Pancreas (tissue), 10 donors: ENCODE data around the gene PRR16. TPM values are rescaled to one million over a fixed set of nuclear protein-coding genes. Genes with fewer than 3 reads are reported as not detected.

Experiments
- ATAC-seq, 4 donors: fragments of 200-7000 bp; cut with Tn5 transposase; one replicate each; pipeline versions ENCODE4 v1.8.0 to v1.9.1; 2020; ENCODE audit warnings: mild to moderate bottlenecking in 4 of 4, moderate library complexity in 4 of 4
- DNase-seq, 6 donors: peaks; one replicate each; pipeline ENCODE4 v3.0.0-alpha.2; 2020
- FAIRE-seq: peaks from 2 replicates; lab custom pipeline; 2012; peaks lifted over from hg19 to GRCh38; lab: Jason Lieb, UNC
- H3K27ac ChIP-seq, 4 donors: fragments of 200-600 bp; sonication (generic); 1 replicate in 3 of 4; 2 replicates in 1 of 4; pipeline versions ENCODE4 v1.5.0 to v1.8.0; 2020
- H3K27me3 ChIP-seq, 4 donors: fragments of 200-600 bp; one replicate each; pipeline ENCODE4 v1.8.0; 2021
- H3K36me3 ChIP-seq, 3 donors: fragments of 200-600 bp; sonication (generic) in 1 of 3; one replicate each; pipeline versions ENCODE4 v1.5.0 to v1.8.0; 2020 to 2021
- H3K4me1 ChIP-seq, 3 donors: fragments of 200-600 bp; one replicate each; pipeline ENCODE4 v1.8.0; 2021
- H3K4me3 ChIP-seq, 4 donors: fragments of 200-600 bp; sonication (generic) in 2 of 4; one replicate each; pipeline versions ENCODE4 v1.5.0 to v1.8.0; 2020 to 2021
- H3K9me3 ChIP-seq, 4 donors: fragments of 200-600 bp; one replicate each; pipeline ENCODE4 v1.8.0; 2021
- CTCF ChIP-seq, 4 donors: fragments of 200-600 bp; sonication (generic) in 3 of 4; IDR thresholded peaks; one replicate each; pipeline versions ENCODE4 v1.5.0 to v1.8.0; 2021; ENCODE audit warnings: antibody characterized with exemption in 4 of 4
- WGBS, 2 donors: extraction: QIAGEN DNeasy Blood & Tissue Kit; methylation state at CpG; one replicate each; pipeline ENCODE4 v1.1.7; 2013; 5-methylcytosine and 5-hydroxymethylcytosine counted together
- intact Hi-C, 3 donors: fragments of 100-400 bp; cut with DNase I; formaldehyde crosslinking; loops; one replicate each; pipeline versions ENCODE4 v1.11.1 to v1.14.2; 2022
- polyA plus RNA-seq, 2 donors: library from polyadenylated mRNA; stranded (reverse); fragments of 200-250 nt; gene quantifications; one replicate each; pipeline ENCODE4 v1.2.3, GENCODE V29; 2013
- total RNA-seq, 6 donors: library from RNA; stranded (reverse); fragmentation: NEBNext Ultra II Directional in 4 of 6; extraction: Animal tissue kit (Norgen Biotek cat#: 25700) in 4 of 6; gene quantifications; one replicate each; pipeline versions ENCODE4 v1.2.1 to v1.2.4, GENCODE V29; 2021 to 2023
- donor health status: healthy with polysubstance abuse.
- donor health status: DM: no; HTN: no; CAD: no; lungs with moderate emphysema.
- donor health status: DM: no; HTN: no; CAD: no.
- donor health status: control.
- donor health status: control.
- donor health status: Bipolar disorder and iron deficiency.
- donor health status: DM: yes; HTN: yes; CAD: no.
- donor health status: DM: no; HTN: no; CAD: no.
- donor health status: DM: no; HTN: no; CAD: no.
- donor health status: DM: yes; HTN: yes; CAD: no.

Gene PRR16
- total and polyA plus RNA-seq, 8 donors: 0.19 to 2.5 (median 0.56) TPM

DNA sequence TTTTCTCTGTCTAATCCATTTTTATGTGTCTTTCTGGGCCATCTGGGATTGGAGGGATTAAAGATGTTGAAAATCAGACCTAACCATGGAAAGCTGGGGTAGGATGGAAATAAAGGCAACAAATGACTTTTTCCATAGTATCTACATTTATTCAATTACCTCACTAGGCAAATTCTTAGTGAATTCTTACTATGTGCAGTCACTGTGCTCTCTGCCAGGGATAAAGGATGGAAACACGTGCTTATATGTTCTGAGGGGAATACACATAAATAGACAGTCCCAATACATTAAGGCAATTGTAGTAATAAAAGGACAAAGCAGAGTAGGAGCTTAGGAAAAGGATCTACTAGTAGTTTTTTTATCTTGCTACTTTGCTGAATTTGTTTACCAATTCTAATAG lies 214.2 kb downstream of the PRR16 start:
- intact Hi-C loops: loop anchor here in 1 of 3 donors (10.0 kb wide), 1 partner anchor 1267 kb away; no protein-coding TSS in a partner anchor
- FAIRE-seq (no peak), DNase-seq (no peak), ATAC-seq (no peak)
- no peaks in the 10 kb centered on the region for H3K27me3 ChIP-seq
- no peaks in the 10 kb centered on the region for H3K36me3 ChIP-seq
- WGBS, 2 donors: 33 to 35% methylated on average over 1 of the region's 1 CpG
- no peak overlapping the region for H3K4me3 ChIP-seq
- H3K27ac ChIP-seq: no peak overlapping the region
- no peaks in the 10 kb centered on the region for H3K4me1 ChIP-seq
- no peak for TF ChIP-seq CTCF (IDR thresholded peaks at IDR 0.05)
- H3K9me3 ChIP-seq: no peaks in the 10 kb centered on the region

DNA sequence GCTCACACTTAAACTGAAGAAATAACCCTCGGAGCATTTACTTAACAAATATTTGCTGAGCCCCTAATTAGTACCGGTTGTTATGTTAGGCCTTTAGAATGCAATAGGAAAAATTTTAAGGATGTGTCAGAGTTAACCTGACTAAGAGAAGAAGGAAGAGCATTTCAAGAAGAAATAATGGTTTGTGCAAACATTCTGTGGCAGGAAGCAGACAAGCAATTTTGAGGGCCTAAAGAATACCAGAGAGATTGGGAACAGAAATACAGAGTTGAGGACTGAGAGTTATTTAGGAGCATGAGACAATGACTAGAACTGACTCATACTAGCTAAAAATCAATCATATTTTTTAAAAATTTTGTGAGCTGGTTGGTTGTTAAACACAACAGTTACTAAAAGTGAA lies 218.8 kb downstream of the PRR16 start:
- Histone ChIP-seq H3K27me3 (no peaks in the 10 kb centered on the region), H3K36me3 (no peaks in the 10 kb centered on the region), H3K9me3 (no peaks in the 10 kb centered on the region), H3K4me1 (no peaks in the 10 kb centered on the region), H3K4me3 (no peak overlapping the region), H3K27ac (no peak overlapping the region)
- ATAC-seq: no peak
- intact Hi-C loops: no loop called here
- 45 to 46% methylated on average over 2 of the region's 2 CpGs for WGBS, 2 donors
- no peak for DNase-seq
- no peak for FAIRE-seq
- TF ChIP-seq CTCF (IDR thresholded peaks at IDR 0.05): no peak

DNA sequence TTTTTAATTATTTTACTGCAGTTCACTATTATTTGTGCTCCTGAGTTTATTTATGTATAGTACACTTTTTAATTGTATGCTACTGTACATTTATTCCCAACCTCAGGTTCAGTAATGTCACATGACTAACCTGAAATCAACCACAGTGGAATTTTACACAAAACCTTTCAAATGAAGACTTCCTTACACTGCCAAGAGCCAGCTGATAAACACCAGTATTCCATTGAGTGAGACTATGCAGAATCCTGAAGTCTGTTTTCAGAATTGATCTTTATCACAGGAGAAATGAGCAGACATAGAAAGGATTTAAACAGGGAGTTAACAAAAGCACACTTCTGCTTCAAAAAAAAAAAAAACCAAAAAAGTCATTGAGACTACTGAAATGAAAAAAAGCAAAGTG lies 219.5 kb downstream of the PRR16 start:
- Histone ChIP-seq H3K9me3 (no peaks in the 10 kb centered on the region), H3K27ac (no peak overlapping the region), H3K4me1 (no peaks in the 10 kb centered on the region), H3K27me3 (no peaks in the 10 kb centered on the region), H3K36me3 (no peaks in the 10 kb centered on the region), H3K4me3 (no peak overlapping the region)
- no peak for DNase-seq
- ATAC-seq: no peak
- no peak for FAIRE-seq
- intact Hi-C loops: no loop called here
- TF ChIP-seq CTCF (IDR thresholded peaks at IDR 0.05): no peak

DNA sequence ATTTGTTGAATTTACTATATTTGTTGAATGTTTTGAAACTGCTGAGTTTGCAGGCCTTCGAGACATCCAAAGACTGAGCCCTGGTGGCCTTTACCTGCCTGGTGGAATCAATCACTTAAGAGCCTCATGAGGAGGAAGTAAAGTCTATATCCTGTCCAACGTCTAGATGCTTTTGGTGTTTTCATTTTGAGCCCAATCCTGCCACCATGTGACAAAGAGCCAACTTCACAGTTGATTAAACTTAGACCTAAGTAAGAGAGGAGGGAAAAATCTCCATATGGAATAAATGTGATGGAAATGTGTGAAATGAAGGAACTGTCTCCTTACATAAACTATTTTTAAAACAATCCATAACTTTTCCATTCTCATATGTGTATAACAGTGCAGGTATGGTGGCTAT lies 220.1 kb downstream of the PRR16 start:
- intact Hi-C loops: no loop called here
- WGBS, 2 donors: 47 to 49% methylated on average over 2 of the region's 2 CpGs
- no peak for FAIRE-seq

More for the DNA sequence above, 220.1 kb downstream of the PRR16 start:
- no peak for TF ChIP-seq CTCF (IDR thresholded peaks at IDR 0.05)
- DNase-seq (no peak), ATAC-seq (no peak)
- Histone ChIP-seq H3K27me3 (no peaks in the 10 kb centered on the region), H3K4me3 (no peak overlapping the region), H3K36me3 (no peaks in the 10 kb centered on the region), H3K27ac (no peak overlapping the region), H3K9me3 (no peaks in the 10 kb centered on the region), H3K4me1 (no peaks in the 10 kb centered on the region)
